ENCODE measurements around the gene SPAG16. TPM values are rescaled to one million over a fixed set of nuclear protein-coding genes. Genes with fewer than 3 reads are reported as not detected.
A peak's percentile ranks its signal among the peaks of the same experiment; 100 is the strongest.

The SPAG16 gene
- total and polyA plus RNA-seq, 2 of the 13 experiments (the other 11 are each of a cell fraction or from before 2014, with no cell fraction given), result 9.6 to 26.5 TPM

GRCh38 chr2:213792045-213792444 is 507.8 kb downstream of the SPAG16 start:
- BruUV-seq (replicated peaks), result no TSS peak
- H3K27ac ChIP-seq (ENCODE audit: extremely low read length, insufficient read depth, low read length), result no peak overlapping the region
- H3K27me3 ChIP-seq (ENCODE audit: control insufficient read depth in 1 of 2, insufficient read depth in 2 of 2, low read length in 2 of 2), result no peaks in the 10 kb centered on the region
- no peaks in the 10 kb centered on the region for H3K9me3 ChIP-seq (ENCODE audit: low read length)
- H4K20me1 ChIP-seq (ENCODE audit: insufficient read depth, low read length), result no peaks in the 10 kb centered on the region
- no peak overlapping the region for H3K4me2 ChIP-seq (ENCODE audit: low read depth, low read length)
- H3K36me3 ChIP-seq (replicated peaks in 1 of 2; ENCODE audit: control insufficient read depth in 1 of 2, insufficient read depth in 2 of 2, low read length in 2 of 2), result no peaks in the 10 kb centered on the region
- 16% methylated on average over 3 of the region's 3 CpGs for WGBS (ENCODE audit: low lambda C conversion rate)
- FAIRE-seq, result no peak
- H2AFZ ChIP-seq (ENCODE audit: low read length), result no peak overlapping the region
- in situ Hi-C loops (cut with HindIII; ENCODE audit: extremely low pct_ligation_motif_present, low pct_unique_long_range_greater_than_20kb) (no loop called here), intact Hi-C loops (cut with micrococcal nuclease; ENCODE audit: unreplicated experiment) (no loop called here)
- no peak overlapping the region for H3K9ac ChIP-seq (ENCODE audit: insufficient read depth, low read depth, low read length)
- ATAC-seq, result no peak
- DNase-seq (ENCODE audit: low spot score), result no peak
- CTCF ChIA-PET (ENCODE audit: low intra/inter-chr PET ratio, low total read pairs), result no interaction called here
- no peaks in the 10 kb centered on the region for H3K79me2 ChIP-seq (ENCODE audit: insufficient read depth, low read length)
- H3K4me3 ChIP-seq (replicated peaks in 1 of 3; ENCODE audit: insufficient read depth in 1 of 3, low read depth in 2 of 3, low read length in 3 of 3), result no peak overlapping the region
- no peaks in the 10 kb centered on the region for H3K4me1 ChIP-seq (ENCODE audit: insufficient read depth, low read length)
- TF ChIP-seq ZBED4 (CRISPR knock-in tag; IDR thresholded peaks at IDR 0.05; ENCODE audit: borderline replicate concordance) (no peak), SCMH1 (CRISPR knock-in tag; IDR thresholded peaks at IDR 0.05; ENCODE audit: borderline replicate concordance) (no peak), MAFK (conservative IDR thresholded peaks at IDR 0.05 in 1 of 2, IDR thresholded peaks at IDR 0.05 in 1 of 2; ENCODE audit: low read length in 2 of 2) (peak; percentile 91 to 96), DNMT1 (CRISPR knock-in tag; IDR thresholded peaks at IDR 0.05) (no peak), ATRX (CRISPR knock-in tag; IDR thresholded peaks at IDR 0.05; ENCODE audit: borderline replicate concordance) (no peak), THAP8 (CRISPR knock-in tag; IDR thresholded peaks at IDR 0.05; ENCODE audit: borderline replicate concordance) (no peak), DPF2 (CRISPR knock-in tag; IDR thresholded peaks at IDR 0.05; ENCODE audit: borderline replicate concordance, low read depth) (no peak), ARNTL (CRISPR knock-in tag; IDR thresholded peaks at IDR 0.05) (no peak), BRCA1 (CRISPR knock-in tag; IDR thresholded peaks at IDR 0.05) (no peak), MAFF (IDR thresholded peaks at IDR 0.05; ENCODE audit: low read depth, low read length) (peak; percentile 94), ZNF598 (CRISPR knock-in tag; IDR thresholded peaks at IDR 0.05; ENCODE audit: borderline replicate concordance) (no peak), ZNF280B (CRISPR knock-in tag; IDR thresholded peaks at IDR 0.05; ENCODE audit: borderline replicate concordance) (no peak), MTA1 (CRISPR knock-in tag; IDR thresholded peaks at IDR 0.05; ENCODE audit: borderline replicate concordance) (no peak), ZFP36L2 (CRISPR knock-in tag; IDR thresholded peaks at IDR 0.05) (no peak), U2AF1 (optimal IDR thresholded peaks at IDR 0.05; ENCODE audit: low read depth, low read length) (no peak)
- POLR2A ChIA-PET, result no interaction called here
